Gastroesophageal sphincter (tissue), 3 donors: Measurements from ENCODE around the gene FAR2.

Source experiments
- CTCF ChIP-seq, 4 experiments: fragments of 200-600 bp in 2 of 4; fragments of 450-650 bp in 2 of 4; sonication (generic) in 1 of 4; IDR thresholded peaks; one replicate each; pipeline ENCODE4 v1.5.1; 2017 to 2019; ENCODE audit warnings: antibody characterized with exemption in 4 of 4, mild to moderate bottlenecking in 2 of 4, moderate library complexity in 2 of 4
- POLR2A ChIP-seq, 2 donors: fragments of 450-650 bp; IDR thresholded peaks; one replicate each; pipeline ENCODE4 v1.6.1; 2017; ENCODE audit warnings: antibody characterized with exemption in 2 of 2, mild to moderate bottlenecking in 2 of 2, moderate library complexity in 1 of 2

- TF ChIP-seq CTCF (IDR thresholded peaks at IDR 0.05) (no peak), POLR2A (IDR thresholded peaks at IDR 0.05) (no peak)
Measured at GRCh38 chr12:29147731-29148595, 1.1 kb upstream of the FAR2 start.
